HFFc6 (cell line): ENCODE data around the gene RAB41. TPM values are rescaled to one million over a fixed set of nuclear protein-coding genes. Genes with fewer than 3 reads are reported as not detected.
A peak's percentile ranks its signal among the peaks of the same experiment; 100 is the strongest.

Source experiments
- DNase-seq: peaks from one replicate; pipeline ENCODE4 v3.0.0-alpha.2; 2018
- H3K27ac Mint-ChIP-seq: 2 replicates; pipeline ENCODE4 v1.8.0; 2020; ENCODE audit warnings: mild to moderate bottlenecking, mixed read lengths
- H3K27me3 Mint-ChIP-seq: 2 replicates; pipeline ENCODE4 v1.8.0; 2021; ENCODE audit warnings: mild to moderate bottlenecking, moderate library complexity, mixed read lengths; ENCODE audit not compliant: insufficient read depth
- H3K36me3 Mint-ChIP-seq: 2 replicates; pipeline ENCODE4 v1.8.0; 2021; ENCODE audit warnings: low read depth, mixed read lengths
- H3K4me1 Mint-ChIP-seq: 2 replicates; pipeline ENCODE4 v1.8.0; 2020; ENCODE audit warnings: low read depth, mixed read lengths
- H3K4me3 Mint-ChIP-seq: 2 replicates; pipeline ENCODE4 v1.8.0; 2020; ENCODE audit warnings: mild to moderate bottlenecking, moderate library complexity, mixed read lengths
- H3K9me3 Mint-ChIP-seq: 2 replicates; pipeline ENCODE4 v1.8.0; 2020; ENCODE audit warnings: mild to moderate bottlenecking, mixed read lengths
- CTCF ChIP-seq: fragments of 200-600 bp; sonication (generic); IDR thresholded peaks from 2 replicates; pipeline ENCODE4 v1.5.0; 2021; ENCODE audit warnings: antibody characterized with exemption, mild to moderate bottlenecking
- total RNA-seq, 6 experiments: library from RNA; stranded (reverse); fragmentation: NEBNext Ultra II Directional; extraction: Animal tissue kit (Norgen Biotek cat#: 25700); gene quantifications; 2 replicates in 1 of 6; 3 replicates in 5 of 6; pipeline ENCODE4 v1.2.3, GENCODE V29; 2021

Gene RAB41
- total RNA-seq, 6 experiments from 2014 or later: not detected

- DNase-seq: no peak
- H3K4me1 Mint-ChIP-seq: peaks cover 32% of the 10 kb centered on the region
- no peaks in the 10 kb centered on the region for H3K36me3 Mint-ChIP-seq
- H3K9me3 Mint-ChIP-seq: no peaks in the 10 kb centered on the region
- H3K27ac Mint-ChIP-seq: no peak overlapping the region
- H3K4me3 Mint-ChIP-seq: no peak overlapping the region
- H3K27me3 Mint-ChIP-seq: peaks cover 5% of the 10 kb centered on the region
- no peak for TF ChIP-seq CTCF
Measured at GRCh38 chrX:70255452-70255851, 26.5 kb upstream of the RAB41 start.

- no peak overlapping the region for H3K4me3 Mint-ChIP-seq
- TF ChIP-seq CTCF: no peak
- H3K4me1 Mint-ChIP-seq: peaks cover 32% of the 10 kb centered on the region
- no peaks in the 10 kb centered on the region for H3K9me3 Mint-ChIP-seq
- DNase-seq: no peak
- no peak overlapping the region for H3K27ac Mint-ChIP-seq
- no peaks in the 10 kb centered on the region for H3K36me3 Mint-ChIP-seq
- H3K27me3 Mint-ChIP-seq: peaks cover 5% of the 10 kb centered on the region
Measured at GRCh38 chrX:70257423-70258288, 24.3 kb upstream of the RAB41 start.

GRCh38 chrX:70260104-70260503 is 21.9 kb upstream of the RAB41 start, which contains the start of gene P2RY4:
Gene P2RY4, minus strand, starts transcription at chrX:70260204. Its CDS starts 580 bp downstream, at chrX:70259624.
- Mint-ChIP-seq H3K27me3 (peaks cover 8% of the 10 kb centered on the region), H3K27ac (no peak within 1 kb of the TSS), H3K9me3 (no peaks in the 10 kb centered on the region), H3K4me3 (no peak within 1 kb of the TSS), H3K4me1 (peaks cover 7% of the 10 kb centered on the region), H3K36me3 (no peaks in the 10 kb centered on the region)
- no peak for TF ChIP-seq CTCF
- no peak for DNase-seq

GRCh38 chrX:70262952-70263567 is 18.9 kb upstream of the RAB41 start:
- peak; percentile 5 for DNase-seq
- H3K27ac Mint-ChIP-seq: no peak overlapping the region
- no peaks in the 10 kb centered on the region for H3K9me3 Mint-ChIP-seq
- peaks cover 7% of the 10 kb centered on the region for H3K27me3 Mint-ChIP-seq
- H3K36me3 Mint-ChIP-seq: no peaks in the 10 kb centered on the region
- H3K4me1 Mint-ChIP-seq: no peaks in the 10 kb centered on the region
- no peak overlapping the region for H3K4me3 Mint-ChIP-seq
- peak; percentile 68 for TF ChIP-seq CTCF

GRCh38 chrX:70264784-70265183 is 17.2 kb upstream of the RAB41 start:
- Mint-ChIP-seq H3K36me3 (no peaks in the 10 kb centered on the region), H3K4me3 (no peak overlapping the region), H3K9me3 (no peaks in the 10 kb centered on the region), H3K27ac (no peak overlapping the region), H3K4me1 (no peaks in the 10 kb centered on the region), H3K27me3 (peaks cover 5% of the 10 kb centered on the region)
- no peak for DNase-seq
- no peak for TF ChIP-seq CTCF
